GM23338 (cell line): ENCODE data around the gene CYTH1. TPM values are rescaled to one million over a fixed set of nuclear protein-coding genes. Genes with fewer than 3 reads are reported as not detected.

Source experiments
- ATAC-seq: fragments of 200-7000 bp; cut with Tn5 transposase; 3 replicates; pipeline ENCODE4 v1.9.1; 2020
- DNase-seq: peaks from one replicate; pipeline ENCODE4 v3.0.0-alpha.2; 2015; ENCODE audit warnings: low spot score
- H2AFZ ChIP-seq: fragments of 200-600 bp; sonication (generic); 2 replicates; pipeline ENCODE4 v1.8.0; 2016; ENCODE audit warnings: antibody characterized with exemption, mild to moderate bottlenecking, moderate library complexity
- H3F3A ChIP-seq: fragments of 200-600 bp; sonication (generic); replicated peaks from 2 replicates; pipeline ENCODE4 v1.8.0; 2017; ENCODE audit warnings: antibody characterized with exemption, mixed run types, low read depth
- H3K27ac ChIP-seq: fragments of 200-600 bp; sonication (generic); 2 replicates; pipeline ENCODE4 v1.6.1; 2016; ENCODE audit warnings: low read depth
- H3K27me3 ChIP-seq: fragments of 200-600 bp; sonication (generic); 2 replicates; pipeline ENCODE4 v1.8.0; 2016; ENCODE audit warnings: mild to moderate bottlenecking, mixed run types, moderate library complexity; ENCODE audit not compliant: insufficient read depth
- H3K36me3 ChIP-seq: fragments of 200-600 bp; sonication (generic); 2 replicates; pipeline ENCODE4 v1.8.0; 2016; ENCODE audit warnings: mild to moderate bottlenecking; ENCODE audit not compliant: insufficient read depth
- H3K4me1 ChIP-seq: fragments of 200-600 bp; sonication (generic); 2 replicates; pipeline ENCODE4 v1.8.0; 2016; ENCODE audit warnings: mild to moderate bottlenecking, moderate library complexity; ENCODE audit not compliant: insufficient read depth
- H3K4me2 ChIP-seq: fragments of 200-600 bp; sonication (generic); 2 replicates; pipeline ENCODE4 v1.7.1; 2017; ENCODE audit warnings: mixed run types
- H3K4me3 ChIP-seq: fragments of 200-600 bp; sonication (generic); 2 replicates; pipeline ENCODE4 v1.6.1; 2016; ENCODE audit warnings: mixed run types
- H3K79me2 ChIP-seq: fragments of 200-600 bp; sonication (generic); replicated peaks from 2 replicates; pipeline ENCODE4 v1.8.0; 2017; ENCODE audit warnings: mild to moderate bottlenecking; ENCODE audit not compliant: insufficient read depth
- H3K9me2 ChIP-seq: fragments of 200-600 bp; sonication (generic); 2 replicates; pipeline ENCODE4 v1.8.0; 2017; ENCODE audit not compliant: insufficient read depth
- H4K20me1 ChIP-seq: fragments of 200-600 bp; sonication (generic); replicated peaks from 2 replicates; pipeline ENCODE4 v1.8.0; 2017; ENCODE audit warnings: mild to moderate bottlenecking; ENCODE audit not compliant: insufficient read depth
- H3K27ac Mint-ChIP-seq: 2 replicates; pipeline ENCODE4 v1.8.0; 2020; ENCODE audit warnings: inconsistent platforms, mild to moderate bottlenecking, moderate library complexity, mixed read lengths
- H3K27me3 Mint-ChIP-seq: 3 replicates; pipeline ENCODE4 v1.8.0; 2022; ENCODE audit warnings: low read depth, mild to moderate bottlenecking, moderate library complexity, mixed read lengths, inconsistent platforms; ENCODE audit not compliant: insufficient read depth, poor library complexity
- H3K36me3 Mint-ChIP-seq: 3 replicates; pipeline ENCODE4 v1.8.0; 2021; ENCODE audit warnings: low read depth, mild to moderate bottlenecking, inconsistent platforms, moderate library complexity, mixed read lengths
- H3K4me1 Mint-ChIP-seq: 3 replicates; pipeline ENCODE4 v1.8.0; 2020; ENCODE audit warnings: mild to moderate bottlenecking, inconsistent platforms, mixed read lengths
- H3K4me3 Mint-ChIP-seq: 3 replicates; pipeline ENCODE4 v1.8.0; 2021; ENCODE audit warnings: moderate library complexity, mild to moderate bottlenecking, inconsistent platforms, mixed read lengths
- H3K9me3 Mint-ChIP-seq: 3 replicates; pipeline ENCODE4 v1.8.0; 2020; ENCODE audit warnings: moderate library complexity, mild to moderate bottlenecking, inconsistent platforms, mixed read lengths
- CREB1 ChIP-seq: fragments of 250-450 bp; sonication (Bioruptor Pico); IDR thresholded peaks from 2 replicates; pipeline ENCODE4 v1.5.0; 2020; ENCODE audit warnings: low read depth, mild to moderate bottlenecking, moderate library complexity
- EZH2phosphoT487 ChIP-seq: fragments of 200-600 bp; sonication (generic); IDR thresholded peaks from one replicate; pipeline ENCODE4 v1.8.1; 2018; ENCODE audit warnings: antibody characterized with exemption; ENCODE audit not compliant: unreplicated experiment
- JUNB ChIP-seq: IDR thresholded peaks from one replicate; pipeline ENCODE4 v1.6.1; 2016; ENCODE audit warnings: antibody characterized with exemption; ENCODE audit not compliant: unreplicated experiment
- NANOG ChIP-seq: IDR thresholded peaks from 2 replicates; pipeline ENCODE4 v1.6.1; 2016; ENCODE audit warnings: antibody characterized with exemption, borderline replicate concordance
- STAT1 ChIP-seq: IDR thresholded peaks from one replicate; pipeline ENCODE4 v1.6.1; 2016; ENCODE audit warnings: antibody characterized with exemption; ENCODE audit not compliant: unreplicated experiment
- ZNF331 ChIP-seq: fragments of 250-450 bp; sonication (Bioruptor Pico); IDR thresholded peaks from 2 replicates; pipeline ENCODE4 v1.5.0; 2020; ENCODE audit warnings: low read depth, mild to moderate bottlenecking, moderate library complexity
- polyA plus RNA-seq: library from polyadenylated mRNA; unstranded; fragments of >200 nt; fragmentation: Nextera tagmentation; extraction: Ambion mirVana; gene quantifications from 2 replicates; pipeline ENCODE4 v1.2.1, GENCODE V29; 2016
- total RNA-seq: library from RNA; depleted of rRNA; stranded (reverse); fragments of >200 nt; shearing (Covaris generic); gene quantifications from 2 replicates; pipeline ENCODE4 v1.2.3, GENCODE V29; 2014
- TF ChIP-seq, protein P1 (sequence below), 2 experiments: fragments of 200-600 bp in 1 of 2; sonication (generic) in 1 of 2; conservative IDR thresholded peaks; 2 replicates each; pipeline versions ENCODE4 v1.5.1 to v1.6.1; 2016 to 2017; ENCODE audit warnings: antibody characterized with exemption in 2 of 2, low read depth in 2 of 2, mild to moderate bottlenecking in 2 of 2, moderate library complexity in 1 of 2

Gene CYTH1
- total and polyA plus RNA-seq, 2 experiments from 2014 or later: 13.8 to 14.5 TPM

DNA sequence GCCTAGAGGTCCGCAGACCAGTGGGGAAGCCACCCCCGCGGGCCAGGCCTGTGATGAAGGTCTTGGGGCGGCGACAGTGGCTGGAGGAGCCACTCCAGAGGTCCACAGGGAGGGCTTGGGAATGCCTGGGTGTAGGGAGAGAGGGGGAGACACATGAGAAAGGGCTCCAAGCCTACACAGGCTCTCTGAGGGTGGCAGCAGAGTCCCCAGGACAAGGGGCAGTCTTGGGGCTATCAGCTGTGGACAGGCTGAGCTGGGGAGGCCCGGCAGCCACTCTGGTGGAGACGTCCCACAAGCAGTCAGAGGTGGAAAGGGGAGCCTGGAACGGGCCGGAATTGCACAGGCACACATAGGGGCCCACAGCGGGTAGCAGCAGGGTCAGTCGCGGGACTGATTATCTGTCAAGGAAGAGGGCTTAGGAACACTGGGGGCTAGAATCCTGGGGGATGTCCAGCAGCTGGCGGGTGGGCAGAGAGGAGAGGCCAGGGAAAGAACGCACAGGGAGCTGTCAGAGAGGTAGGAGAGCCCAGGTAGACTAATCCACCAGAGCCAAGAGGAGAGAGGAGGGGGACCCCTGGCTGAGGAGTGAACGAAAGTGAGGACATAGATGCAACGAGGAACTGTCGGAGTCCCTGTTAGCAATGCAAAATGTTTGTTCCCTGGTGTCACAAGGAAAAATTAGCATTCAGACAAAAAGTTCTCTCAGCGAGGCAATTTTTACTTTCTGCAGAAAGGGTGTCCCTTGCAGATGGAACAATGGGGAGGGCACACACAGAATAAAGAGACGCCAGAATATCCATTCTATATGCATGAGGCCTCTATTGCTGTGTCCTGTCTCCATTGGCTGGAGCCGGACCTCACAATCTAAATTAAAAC lies 111.0 kb downstream of the CYTH1 start:
- Mint-ChIP-seq H3K36me3 (peaks cover 11% of the 10 kb centered on the region), H3K9me3 (peaks cover 3% of the 10 kb centered on the region; the same call in 2 of the 3 replicates), H3K4me1 (peaks cover 15% of the 10 kb centered on the region), H3K27ac (no peak overlapping the region), H3K27me3 (peaks cover 6% of the 10 kb centered on the region), H3K4me3 (no peak overlapping the region)
- TF ChIP-seq CREB1 (CRISPR knock-in tag): no peak
- TF ChIP-seq, protein P1, sequence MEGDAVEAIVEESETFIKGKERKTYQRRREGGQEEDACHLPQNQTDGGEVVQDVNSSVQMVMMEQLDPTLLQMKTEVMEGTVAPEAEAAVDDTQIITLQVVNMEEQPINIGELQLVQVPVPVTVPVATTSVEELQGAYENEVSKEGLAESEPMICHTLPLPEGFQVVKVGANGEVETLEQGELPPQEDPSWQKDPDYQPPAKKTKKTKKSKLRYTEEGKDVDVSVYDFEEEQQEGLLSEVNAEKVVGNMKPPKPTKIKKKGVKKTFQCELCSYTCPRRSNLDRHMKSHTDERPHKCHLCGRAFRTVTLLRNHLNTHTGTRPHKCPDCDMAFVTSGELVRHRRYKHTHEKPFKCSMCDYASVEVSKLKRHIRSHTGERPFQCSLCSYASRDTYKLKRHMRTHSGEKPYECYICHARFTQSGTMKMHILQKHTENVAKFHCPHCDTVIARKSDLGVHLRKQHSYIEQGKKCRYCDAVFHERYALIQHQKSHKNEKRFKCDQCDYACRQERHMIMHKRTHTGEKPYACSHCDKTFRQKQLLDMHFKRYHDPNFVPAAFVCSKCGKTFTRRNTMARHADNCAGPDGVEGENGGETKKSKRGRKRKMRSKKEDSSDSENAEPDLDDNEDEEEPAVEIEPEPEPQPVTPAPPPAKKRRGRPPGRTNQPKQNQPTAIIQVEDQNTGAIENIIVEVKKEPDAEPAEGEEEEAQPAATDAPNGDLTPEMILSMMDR (conservative IDR thresholded peaks at IDR 0.05; ENCODE audit: low read depth in 2 of 2): no peak
- TF ChIP-seq NANOG: no peak
- TF ChIP-seq EZH2phosphoT487: no peak
- Histone ChIP-seq H3K4me2 (no peak overlapping the region), H3K79me2 (no peaks in the 10 kb centered on the region), H3K4me1 (no peaks in the 10 kb centered on the region), H3F3A (no peaks in the 10 kb centered on the region), H3K27me3 (no peaks in the 10 kb centered on the region), H3K4me3 (no peak overlapping the region), H3K27ac (no peak overlapping the region), H3K9me2 (no peaks in the 10 kb centered on the region), H3K36me3 (no peaks in the 10 kb centered on the region), H2AFZ (no peak overlapping the region), H4K20me1 (no peaks in the 10 kb centered on the region)
- ATAC-seq: no peak
- no peak for DNase-seq

DNA sequence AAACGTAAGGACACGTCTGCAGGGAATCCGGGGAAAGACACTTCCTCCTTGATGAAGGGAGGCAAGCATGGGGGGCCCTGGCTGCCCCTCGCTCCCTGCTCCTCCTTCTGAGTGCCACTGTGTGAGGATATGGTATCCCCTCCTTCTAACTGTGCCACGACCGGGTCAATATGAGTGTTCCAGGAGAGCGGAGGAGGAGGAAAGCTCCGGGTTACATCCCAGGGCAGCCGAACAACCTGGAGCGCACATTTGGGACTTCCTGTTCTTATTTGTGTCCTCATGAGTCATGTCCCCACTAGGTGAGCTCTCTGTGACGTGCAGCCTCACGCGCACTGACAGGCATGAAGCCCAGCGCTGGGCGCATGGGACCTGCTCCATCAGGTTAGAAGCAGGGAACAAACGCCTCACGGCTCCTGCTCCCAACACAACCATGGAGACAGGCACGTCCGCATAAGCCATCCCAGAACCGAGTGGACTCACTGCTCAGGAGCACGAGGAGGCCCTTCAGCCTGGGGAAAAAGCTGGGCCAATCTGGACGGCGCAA lies 112.0 kb downstream of the CYTH1 start:
- Mint-ChIP-seq H3K27ac (no peak overlapping the region), H3K4me3 (no peak overlapping the region), H3K27me3 (peaks cover 6% of the 10 kb centered on the region), H3K4me1 (peaks cover 13% of the 10 kb centered on the region), H3K9me3 (peaks cover 3% of the 10 kb centered on the region; the same call in 2 of the 3 replicates), H3K36me3 (peaks cover 11% of the 10 kb centered on the region)
- Histone ChIP-seq H3K4me2 (no peak overlapping the region), H4K20me1 (no peaks in the 10 kb centered on the region), H3K27me3 (no peaks in the 10 kb centered on the region), H3F3A (no peaks in the 10 kb centered on the region), H3K4me3 (no peak overlapping the region), H3K4me1 (no peaks in the 10 kb centered on the region), H3K79me2 (no peaks in the 10 kb centered on the region), H3K36me3 (no peaks in the 10 kb centered on the region), H3K9me2 (no peaks in the 10 kb centered on the region), H2AFZ (no peak overlapping the region), H3K27ac (no peak overlapping the region)
- no peak for TF ChIP-seq JUNB
- no peak for TF ChIP-seq ZNF331 (CRISPR knock-in tag)
- TF ChIP-seq STAT1: no peak
- TF ChIP-seq CREB1 (CRISPR knock-in tag): no peak
- DNase-seq (no peak), ATAC-seq (no peak)
